Hepatocyte (in vitro differentiated cells): ENCODE measurements around the gene PRDM16. TPM values are rescaled to one million over a fixed set of nuclear protein-coding genes. Genes with fewer than 3 reads are reported as not detected.

Experiments
- DNase-seq: peaks from one replicate; pipeline ENCODE4 v3.0.0-alpha.2; 2016; ENCODE audit warnings: low spot score
- H2AFZ ChIP-seq: fragments of 200-600 bp; sonication (generic); 2 replicates; pipeline ENCODE4 v1.6.0; 2016; ENCODE audit warnings: antibody characterized with exemption, mild to moderate bottlenecking
- H3K27ac ChIP-seq: fragments of 200-600 bp; sonication (generic); 2 replicates; pipeline ENCODE4 v1.5.1; 2016; ENCODE audit warnings: mild to moderate bottlenecking
- H3K27me3 ChIP-seq: fragments of 200-600 bp; sonication (generic); 2 replicates; pipeline ENCODE4 v1.6.1; 2016
- H3K36me3 ChIP-seq: fragments of 200-600 bp; sonication (generic); replicated peaks from 2 replicates; pipeline ENCODE4 v1.5.1; 2016; ENCODE audit warnings: low read depth; ENCODE audit not compliant: insufficient read depth
- H3K4me1 ChIP-seq: fragments of 200-600 bp; sonication (generic); 2 replicates; pipeline ENCODE4 v1.5.1; 2016; ENCODE audit warnings: mild to moderate bottlenecking, moderate library complexity; ENCODE audit not compliant: insufficient read depth
- H3K4me2 ChIP-seq: fragments of 200-600 bp; sonication (generic); 2 replicates; pipeline ENCODE4 v1.6.0; 2016
- H3K4me3 ChIP-seq: fragments of 200-600 bp; sonication (generic); 2 replicates; pipeline ENCODE4 v1.5.1; 2016; ENCODE audit warnings: mild to moderate bottlenecking
- H3K79me2 ChIP-seq: fragments of 200-600 bp; sonication (generic); 2 replicates; pipeline ENCODE4 v1.6.0; 2017; ENCODE audit warnings: mild to moderate bottlenecking
- H3K9me2 ChIP-seq: fragments of 200-600 bp; sonication (generic); replicated peaks from 2 replicates; pipeline ENCODE4 v1.6.0; 2017; ENCODE audit warnings: mild to moderate bottlenecking; ENCODE audit not compliant: insufficient read depth
- H3K9me3 ChIP-seq: fragments of 200-600 bp; sonication (generic); 2 replicates; pipeline ENCODE4 v1.5.1; 2016; ENCODE audit warnings: low read depth, mild to moderate bottlenecking
- H4K20me1 ChIP-seq: fragments of 200-600 bp; sonication (generic); 2 replicates; pipeline ENCODE4 v1.6.0; 2016; ENCODE audit warnings: mild to moderate bottlenecking; ENCODE audit not compliant: insufficient read depth, poor library complexity, severe bottlenecking
- EZH2 ChIP-seq: fragments of 200-600 bp; sonication (generic); IDR thresholded peaks from 2 replicates; pipeline ENCODE4 v1.6.1; 2016; ENCODE audit warnings: antibody characterized with exemption, mild to moderate bottlenecking, borderline replicate concordance
- EZH2phosphoT487 ChIP-seq: fragments of 200-600 bp; sonication (generic); IDR thresholded peaks from one replicate; pipeline ENCODE4 v1.6.1; 2018; ENCODE audit warnings: antibody characterized with exemption, mild to moderate bottlenecking, low read depth, moderate library complexity; ENCODE audit not compliant: unreplicated experiment, severe bottlenecking
- WGBS: methylation state at CpG from one replicate; pipeline ENCODE4 v1.1.6; 2016; ENCODE audit warnings: low lambda C conversion rate; ENCODE audit errors: missing lambda C conversion rate; 5-methylcytosine and 5-hydroxymethylcytosine counted together
- polyA plus RNA-seq: library from polyadenylated mRNA; unstranded; fragments of >200 nt; fragmentation: Nextera tagmentation; extraction: Ambion mirVana; gene quantifications from 2 replicates; pipeline ENCODE4 v1.2.1, GENCODE V29; 2016
- total RNA-seq: library from RNA; depleted of rRNA; stranded (reverse); fragments of >200 nt; gene quantifications from 2 replicates; pipeline ENCODE4 v1.2.3, GENCODE V29; 2014
- TF ChIP-seq, protein P1 (sequence below): fragments of 200-600 bp; sonication (generic); IDR thresholded peaks from 2 replicates; pipeline ENCODE4 v1.5.1; 2016; ENCODE audit warnings: antibody characterized with exemption, mild to moderate bottlenecking; ENCODE audit not compliant: poor library complexity

Gene PRDM16
- total and polyA plus RNA-seq, 2 experiments from 2014 or later: 8.1 to 9.9 TPM

DNA sequence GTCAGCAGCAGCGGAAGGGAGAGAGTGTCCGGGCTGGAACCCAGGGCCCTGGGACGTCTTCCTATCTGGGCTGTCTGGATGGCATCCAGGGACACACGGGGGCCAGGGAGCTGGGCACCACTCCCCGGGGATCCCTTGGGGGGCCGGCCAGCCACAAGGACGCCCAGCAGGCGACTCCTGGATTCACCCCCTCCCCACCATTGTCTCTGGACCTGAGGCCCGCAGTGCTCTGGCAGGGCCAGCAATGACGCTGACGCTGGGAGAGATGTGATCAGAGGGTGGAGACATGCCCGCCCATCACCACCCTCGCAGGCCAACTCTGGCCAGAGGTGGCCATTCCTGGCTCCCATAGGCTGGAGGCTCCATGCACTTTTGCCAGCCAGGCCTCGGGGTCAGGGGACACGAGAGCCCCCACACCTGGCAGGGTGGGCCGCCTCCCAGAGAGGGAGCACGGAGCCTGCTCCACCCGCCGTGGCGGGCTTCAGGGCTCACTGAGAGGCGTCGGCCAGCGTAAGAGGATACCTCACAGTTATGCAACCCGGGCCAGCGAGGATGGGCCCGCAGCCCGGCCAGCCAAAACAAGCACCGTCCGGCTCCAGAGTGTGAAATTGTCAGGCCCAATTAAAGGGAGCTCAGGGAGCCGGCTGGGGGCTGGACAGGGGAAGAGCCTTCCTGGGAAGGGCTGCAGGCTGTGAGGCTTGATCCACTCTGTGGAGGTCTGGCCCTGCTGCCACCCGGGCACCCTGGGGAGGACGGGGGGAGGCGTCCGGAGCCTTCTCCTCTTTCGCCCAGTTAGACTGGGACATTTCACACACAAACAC lies 37.4 kb upstream of the PRDM16 start:
- Histone ChIP-seq H3K4me2 (no peak overlapping the region), H3K4me3 (no peak overlapping the region), H3K27ac (no peak overlapping the region), H3K9me2 (no peaks in the 10 kb centered on the region), H3K4me1 (no peaks in the 10 kb centered on the region), H4K20me1 (no peaks in the 10 kb centered on the region), H3K79me2 (no peaks in the 10 kb centered on the region), H3K9me3 (no peaks in the 10 kb centered on the region), H2AFZ (no peak overlapping the region), H3K27me3 (no peaks in the 10 kb centered on the region), H3K36me3 (no peaks in the 10 kb centered on the region)
- TF ChIP-seq EZH2phosphoT487 (no peak), EZH2 (no peak)
- TF ChIP-seq, protein P1, sequence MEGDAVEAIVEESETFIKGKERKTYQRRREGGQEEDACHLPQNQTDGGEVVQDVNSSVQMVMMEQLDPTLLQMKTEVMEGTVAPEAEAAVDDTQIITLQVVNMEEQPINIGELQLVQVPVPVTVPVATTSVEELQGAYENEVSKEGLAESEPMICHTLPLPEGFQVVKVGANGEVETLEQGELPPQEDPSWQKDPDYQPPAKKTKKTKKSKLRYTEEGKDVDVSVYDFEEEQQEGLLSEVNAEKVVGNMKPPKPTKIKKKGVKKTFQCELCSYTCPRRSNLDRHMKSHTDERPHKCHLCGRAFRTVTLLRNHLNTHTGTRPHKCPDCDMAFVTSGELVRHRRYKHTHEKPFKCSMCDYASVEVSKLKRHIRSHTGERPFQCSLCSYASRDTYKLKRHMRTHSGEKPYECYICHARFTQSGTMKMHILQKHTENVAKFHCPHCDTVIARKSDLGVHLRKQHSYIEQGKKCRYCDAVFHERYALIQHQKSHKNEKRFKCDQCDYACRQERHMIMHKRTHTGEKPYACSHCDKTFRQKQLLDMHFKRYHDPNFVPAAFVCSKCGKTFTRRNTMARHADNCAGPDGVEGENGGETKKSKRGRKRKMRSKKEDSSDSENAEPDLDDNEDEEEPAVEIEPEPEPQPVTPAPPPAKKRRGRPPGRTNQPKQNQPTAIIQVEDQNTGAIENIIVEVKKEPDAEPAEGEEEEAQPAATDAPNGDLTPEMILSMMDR: no peak
- 92% methylated on average over 35 of the region's 35 CpGs for WGBS
- no peak for DNase-seq

DNA sequence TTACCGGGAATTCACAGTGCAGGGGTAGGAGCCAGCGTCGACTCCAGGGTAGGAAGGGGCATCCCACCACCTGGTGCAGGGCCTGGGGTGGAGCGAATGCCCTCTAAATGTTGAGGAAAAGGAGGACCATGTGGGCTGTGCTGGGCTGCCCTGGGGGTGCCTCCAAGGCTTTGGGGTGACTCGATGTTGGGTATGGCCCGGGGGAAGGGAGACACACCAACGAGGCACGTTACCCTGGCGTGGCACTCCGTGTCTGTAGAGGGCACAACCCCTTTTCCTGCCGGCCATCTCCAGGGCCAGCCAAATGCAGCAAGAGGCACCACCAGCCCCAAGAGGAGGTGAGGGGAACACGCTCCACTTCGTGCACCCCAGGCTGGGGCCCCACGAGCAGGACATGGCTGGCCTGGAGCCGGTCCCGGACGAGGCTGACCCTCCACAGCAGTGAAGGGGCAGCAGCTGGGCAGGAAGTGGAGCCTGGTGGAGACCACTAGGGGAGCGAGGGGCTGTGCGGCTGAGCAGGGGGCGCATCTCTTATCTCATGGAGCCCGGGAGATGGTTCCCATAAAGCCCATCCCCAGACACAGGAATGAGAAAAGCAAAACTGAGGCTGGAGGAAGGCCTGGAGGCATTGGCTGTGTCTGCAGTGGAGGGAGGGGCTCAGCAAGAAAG lies 36.5 kb upstream of the PRDM16 start:
- Histone ChIP-seq H3K9me3 (no peaks in the 10 kb centered on the region), H4K20me1 (no peaks in the 10 kb centered on the region), H3K27ac (no peak overlapping the region), H3K9me2 (no peaks in the 10 kb centered on the region), H3K36me3 (no peaks in the 10 kb centered on the region), H2AFZ (no peak overlapping the region), H3K27me3 (no peaks in the 10 kb centered on the region), H3K79me2 (no peaks in the 10 kb centered on the region), H3K4me2 (no peak overlapping the region), H3K4me1 (no peaks in the 10 kb centered on the region), H3K4me3 (no peak overlapping the region)
- TF ChIP-seq EZH2phosphoT487 (no peak), EZH2 (no peak)
- TF ChIP-seq, protein P1: no peak
- 90% methylated on average over 15 of the region's 21 CpGs for WGBS
- no peak for DNase-seq

DNA sequence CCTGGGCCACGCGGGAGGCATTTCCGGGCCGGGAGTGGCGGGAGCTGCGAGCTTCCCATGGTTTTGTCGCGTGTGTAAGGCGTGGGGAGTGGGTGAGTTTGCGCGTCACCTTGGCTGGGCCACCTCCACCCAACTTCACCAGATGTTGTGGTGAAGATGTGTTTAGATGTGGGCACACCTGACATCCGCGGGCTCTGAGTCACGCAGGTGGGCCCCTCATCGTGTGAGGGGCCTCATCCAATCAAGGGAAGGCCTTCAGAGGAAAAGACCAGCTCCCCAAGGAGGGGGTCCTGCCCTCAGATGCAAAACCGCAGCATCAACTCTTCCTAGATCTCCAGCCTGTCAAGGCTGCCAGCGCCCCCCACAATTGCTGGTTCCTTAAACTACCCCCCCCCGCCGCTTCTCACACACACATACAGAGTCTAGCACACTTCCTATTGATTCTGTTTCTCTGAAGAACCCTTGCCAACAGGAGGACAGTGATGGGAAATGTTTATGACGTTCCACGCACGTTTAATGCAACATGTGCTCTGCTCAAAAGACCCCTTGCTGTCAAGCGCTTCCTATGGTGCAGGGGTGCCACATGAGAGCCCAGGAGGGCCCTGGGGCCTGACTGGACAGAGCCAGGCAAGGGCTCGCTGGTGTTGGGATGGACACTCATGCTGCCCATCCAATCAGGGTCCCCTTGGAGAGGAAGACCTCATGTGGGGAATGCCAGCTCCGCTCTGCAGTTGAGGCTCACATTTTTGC lies 35.8 kb upstream of the PRDM16 start:
- Histone ChIP-seq H3K36me3 (no peaks in the 10 kb centered on the region), H3K27me3 (no peaks in the 10 kb centered on the region), H3K4me2 (no peak overlapping the region), H3K9me3 (no peaks in the 10 kb centered on the region), H3K4me3 (no peak overlapping the region), H2AFZ (no peak overlapping the region), H3K79me2 (no peaks in the 10 kb centered on the region), H3K4me1 (no peaks in the 10 kb centered on the region), H4K20me1 (no peaks in the 10 kb centered on the region), H3K27ac (no peak overlapping the region), H3K9me2 (no peaks in the 10 kb centered on the region)
- no peak for TF ChIP-seq EZH2phosphoT487
- TF ChIP-seq EZH2: no peak
- TF ChIP-seq, protein P1: no peak
- WGBS: 87% methylated on average over 25 of the region's 25 CpGs
- no peak for DNase-seq
